GM04503 (cell line): ENCODE measurements around the gene OLAH.
"Not testable (repeated sequence)": the region's sequence is repeated elsewhere in the genome, so short reads cannot be mapped to it uniquely, and the experiment has no call there.

Source experiments
- DNase-seq: peaks from one replicate; pipeline ENCODE4 v3.0.0-alpha.2; 2012; ENCODE audit warnings: low read depth

Gene OLAH

GRCh38 chr10:15043674-15044073 lies at the start of gene OLAH:
TSS of gene OLAH (plus strand) at chr10:15043943. CDS start at chr10:15047289, 3,346 bp downstream.
- peak; percentile 6 for DNase-seq

GRCh38 chr10:14995964-14996565 lies 47.7 kb upstream of the OLAH start:
- DNase-seq, result no peak

GRCh38 chr10:15013530-15013929 lies 30.2 kb upstream of the OLAH start:
- not testable (repeated sequence) for DNase-seq

- DNase-seq, result no peak
These were observed 28.3 kb upstream of the OLAH start for GRCh38 chr10:15015451-15015850.

GRCh38 chr10:15020966-15021365 lies 22.8 kb upstream of the OLAH start:
- DNase-seq, result peak; percentile 4

- DNase-seq, result not testable (repeated sequence)
These were observed 20.7 kb upstream of the OLAH start for GRCh38 chr10:15023079-15023478.

GRCh38 chr10:15024017-15025004 lies 19.4 kb upstream of the OLAH start:
- not testable (repeated sequence) for DNase-seq

DNA sequence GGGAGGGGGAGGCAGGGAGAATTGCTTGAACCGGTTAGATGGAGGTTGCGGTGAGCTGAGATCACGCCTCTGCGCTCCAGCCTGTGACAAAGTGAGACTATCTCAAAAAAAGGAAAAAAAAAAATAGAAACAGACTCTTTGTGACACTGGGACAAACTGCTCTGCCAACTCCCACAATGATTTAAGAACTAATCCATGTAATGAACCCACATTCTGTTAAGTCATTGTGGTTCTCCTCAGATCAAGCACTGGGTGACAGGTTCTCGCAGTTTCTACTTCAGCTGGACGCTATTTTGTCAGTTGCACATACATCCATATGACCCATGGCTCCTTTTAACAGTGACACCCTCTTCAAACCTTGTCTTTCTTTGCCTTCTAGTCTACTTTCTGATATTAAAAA lies 18.7 kb upstream of the OLAH start:
- not testable (repeated sequence) for DNase-seq

GRCh38 chr10:15027741-15028140 lies 16.0 kb upstream of the OLAH start:
- DNase-seq, result no peak

- DNase-seq, result no peak
These were observed 8.1 kb upstream of the OLAH start for GRCh38 chr10:15035385-15036301.

DNA sequence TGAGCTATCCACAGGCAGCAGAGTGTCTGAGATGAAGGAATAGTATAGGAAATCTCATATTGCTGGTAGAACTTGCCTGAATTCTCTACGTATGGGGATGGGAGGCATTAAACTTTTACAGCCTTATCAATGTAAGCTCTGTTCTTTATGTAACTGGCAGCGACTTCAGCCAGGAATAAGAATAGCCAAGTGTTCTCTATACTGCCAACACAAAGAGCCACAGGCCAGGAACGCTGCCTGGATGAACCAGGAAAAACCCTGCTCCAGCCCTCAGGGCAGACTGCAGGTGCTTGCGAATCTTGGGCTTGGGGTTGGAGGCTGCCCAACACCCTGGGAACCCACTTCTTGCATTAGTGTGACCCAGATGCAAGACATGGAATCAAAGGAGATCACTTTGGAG lies 6.1 kb upstream of the OLAH start:
- DNase-seq, result no peak

DNA sequence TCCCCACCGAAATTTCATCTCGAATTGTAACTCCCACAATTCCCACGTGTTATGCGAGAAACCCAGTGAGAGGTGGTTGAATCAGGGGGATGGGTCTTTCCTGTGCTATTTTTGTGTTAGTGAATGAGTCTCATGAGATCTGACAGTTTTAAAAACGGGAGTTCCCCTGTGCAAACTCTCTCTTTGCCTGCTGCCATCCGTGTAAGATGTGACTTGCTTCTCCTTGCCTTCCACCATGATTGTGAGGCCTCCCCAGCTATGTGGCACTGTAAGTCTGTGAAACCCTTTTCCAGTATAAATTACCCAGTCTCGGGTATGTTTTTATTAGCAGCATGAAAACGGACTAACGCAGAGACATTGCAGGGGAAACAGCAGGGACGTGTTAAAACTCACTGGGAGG lies 5.3 kb upstream of the OLAH start:
- DNase-seq, result no peak

DNA sequence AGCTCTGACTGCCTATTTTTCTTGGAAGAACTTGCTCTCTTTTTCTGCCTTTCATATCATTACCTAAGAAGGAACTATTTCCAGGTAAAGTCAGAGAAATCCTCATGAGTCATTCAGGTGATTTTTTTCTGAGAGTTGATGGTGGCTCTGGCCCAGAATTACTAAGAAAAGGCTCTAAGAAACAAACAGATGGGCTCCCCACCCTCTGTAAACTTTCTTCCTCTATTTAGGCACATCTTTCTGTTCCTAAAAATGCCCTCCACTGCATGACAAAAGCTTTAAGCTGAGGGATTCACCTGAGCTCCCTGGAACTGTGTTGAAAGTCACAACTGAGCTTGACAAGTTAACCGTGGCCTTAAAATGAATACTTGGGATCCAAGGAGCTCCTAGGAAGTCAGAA lies 1.6 kb downstream of the OLAH start:
- DNase-seq, result no peak

GRCh38 chr10:15046626-15047025 lies 2.9 kb downstream of the OLAH start:
- DNase-seq, result peak; percentile 37

DNA sequence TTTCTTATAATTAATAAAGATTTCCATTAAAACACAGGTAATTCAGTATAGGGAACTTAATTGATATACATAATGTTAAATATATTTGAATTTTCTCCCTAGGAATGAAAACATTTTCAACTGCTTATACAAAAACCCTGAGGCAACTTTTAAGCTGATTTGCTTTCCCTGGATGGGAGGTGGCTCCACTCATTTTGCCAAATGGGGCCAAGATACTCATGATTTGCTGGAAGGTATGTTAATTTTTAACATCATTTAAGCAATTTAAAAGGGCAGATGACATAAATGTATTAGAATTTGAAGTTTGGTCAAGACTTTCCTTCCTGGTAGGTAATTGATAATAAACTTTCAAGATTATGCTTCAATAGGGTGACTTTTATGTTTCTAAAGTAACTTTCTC lies 5.8 kb downstream of the OLAH start:
- no peak for DNase-seq

DNA sequence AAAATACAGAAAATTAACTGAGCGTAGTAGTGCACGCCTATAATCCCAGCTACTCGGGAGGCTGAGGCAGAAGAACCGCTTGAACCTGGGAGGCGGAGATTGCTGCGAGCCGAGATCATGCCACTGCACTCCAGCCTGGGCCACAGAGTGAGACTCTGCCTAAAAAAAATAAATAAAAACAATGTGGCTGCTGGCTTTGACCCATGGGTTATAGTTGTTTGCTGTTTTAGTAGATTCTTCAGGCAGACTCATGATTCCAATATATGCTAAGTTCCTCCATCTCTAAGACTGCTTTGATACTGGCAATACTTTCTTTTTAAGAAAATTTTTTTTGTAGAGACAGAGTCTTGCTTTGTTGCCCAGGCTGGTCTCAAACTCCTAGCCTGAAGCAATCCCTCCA lies 8.4 kb downstream of the OLAH start:
- no peak for DNase-seq

- no peak for DNase-seq
These were observed 9.3 kb downstream of the OLAH start for GRCh38 chr10:15053061-15053460.

DNA sequence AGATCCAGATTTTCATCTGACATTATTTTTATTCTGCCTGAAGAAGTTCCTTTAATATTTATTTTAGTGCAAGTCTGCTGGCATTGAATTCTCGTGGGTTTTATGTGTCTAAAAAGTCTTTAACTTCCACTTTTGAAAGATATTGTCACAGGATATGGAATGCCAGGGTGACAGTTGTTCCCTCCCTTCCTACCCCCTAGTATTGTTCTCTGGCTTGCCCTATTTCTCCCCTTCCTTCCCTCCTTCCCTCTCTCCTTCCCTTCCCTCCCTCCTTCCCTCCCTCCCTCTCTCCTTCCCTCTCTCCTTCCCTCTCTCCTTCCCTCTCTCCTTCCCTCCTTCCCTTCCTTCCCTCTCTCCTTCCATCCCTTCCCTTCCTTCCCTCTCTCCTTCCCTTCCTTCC lies 14.9 kb downstream of the OLAH start:
- DNase-seq, result no peak

GRCh38 chr10:15059914-15060313 lies 16.2 kb downstream of the OLAH start:
- no peak for DNase-seq

- DNase-seq, result no peak
These were observed 16.9 kb downstream of the OLAH start for GRCh38 chr10:15060638-15061037.

- no peak for DNase-seq
These were observed 23.4 kb downstream of the OLAH start for GRCh38 chr10:15067154-15067553.

DNA sequence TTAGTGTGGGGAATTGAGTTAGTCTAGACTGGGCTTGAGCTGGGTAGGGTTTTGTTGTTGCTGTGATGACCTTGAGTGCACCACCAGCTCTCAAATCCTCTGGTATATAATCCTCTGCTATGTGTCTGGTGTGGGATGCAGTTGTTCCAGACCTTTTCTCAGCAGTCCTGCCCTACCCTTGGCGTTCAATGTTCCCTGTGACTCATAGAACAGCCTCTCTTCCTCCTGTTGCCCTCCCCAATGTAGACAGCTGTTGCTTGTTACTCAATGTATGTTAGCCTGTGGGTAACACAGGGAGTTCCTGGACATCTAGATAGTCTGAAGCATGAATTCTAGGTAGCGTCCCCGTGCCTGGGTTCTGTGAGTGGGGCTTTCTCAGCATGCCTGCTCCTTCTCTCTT lies 25.1 kb downstream of the OLAH start:
- DNase-seq, result peak; percentile 11
